Ovary (tissue), 3 donors: ENCODE data around the gene TRIM66.

Experiments
- EP300 ChIP-seq: sonication (generic); formaldehyde crosslinking; IDR thresholded peaks from one replicate; pipeline ENCODE4 v1.6.1; 2017; ENCODE audit warnings: antibody characterized with exemption
- TF ChIP-seq, protein P1 (sequence below), 3 donors: fragments of 450-650 bp in 2 of 3; fragments of 200-600 bp in 1 of 3; IDR thresholded peaks; one replicate each; pipeline versions ENCODE4 v1.5.1 to v1.8.0; 2016 to 2022; ENCODE audit warnings: antibody characterized with exemption in 3 of 3, mild to moderate bottlenecking in 1 of 3
- donor health status: DM: no; HTN: no; CAD: no.

DNA sequence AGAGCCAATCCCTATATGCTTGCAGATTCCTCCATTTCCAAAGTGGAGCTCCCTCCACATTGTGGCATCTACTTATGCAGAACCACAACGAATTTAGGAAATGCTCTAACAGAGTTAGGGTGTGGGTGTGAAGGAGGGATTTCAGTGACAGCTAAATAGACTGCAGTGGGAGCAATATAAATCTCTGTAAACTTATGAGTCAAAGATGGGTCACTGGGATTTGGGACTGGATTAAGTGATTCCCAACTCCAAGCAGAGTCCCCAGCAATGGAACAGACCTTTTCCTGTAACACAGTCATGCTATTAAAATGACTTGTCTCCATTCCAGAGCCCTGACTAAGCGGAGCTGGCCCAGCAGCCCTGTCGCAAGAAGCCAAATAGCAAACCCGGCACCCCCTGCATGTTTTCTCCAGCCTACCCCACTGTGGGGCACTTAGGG, 36.8 kb upstream of the TRIM66 start:
- TF ChIP-seq EP300, result peak; percentile 32
- TF ChIP-seq, protein P1, sequence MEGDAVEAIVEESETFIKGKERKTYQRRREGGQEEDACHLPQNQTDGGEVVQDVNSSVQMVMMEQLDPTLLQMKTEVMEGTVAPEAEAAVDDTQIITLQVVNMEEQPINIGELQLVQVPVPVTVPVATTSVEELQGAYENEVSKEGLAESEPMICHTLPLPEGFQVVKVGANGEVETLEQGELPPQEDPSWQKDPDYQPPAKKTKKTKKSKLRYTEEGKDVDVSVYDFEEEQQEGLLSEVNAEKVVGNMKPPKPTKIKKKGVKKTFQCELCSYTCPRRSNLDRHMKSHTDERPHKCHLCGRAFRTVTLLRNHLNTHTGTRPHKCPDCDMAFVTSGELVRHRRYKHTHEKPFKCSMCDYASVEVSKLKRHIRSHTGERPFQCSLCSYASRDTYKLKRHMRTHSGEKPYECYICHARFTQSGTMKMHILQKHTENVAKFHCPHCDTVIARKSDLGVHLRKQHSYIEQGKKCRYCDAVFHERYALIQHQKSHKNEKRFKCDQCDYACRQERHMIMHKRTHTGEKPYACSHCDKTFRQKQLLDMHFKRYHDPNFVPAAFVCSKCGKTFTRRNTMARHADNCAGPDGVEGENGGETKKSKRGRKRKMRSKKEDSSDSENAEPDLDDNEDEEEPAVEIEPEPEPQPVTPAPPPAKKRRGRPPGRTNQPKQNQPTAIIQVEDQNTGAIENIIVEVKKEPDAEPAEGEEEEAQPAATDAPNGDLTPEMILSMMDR (IDR thresholded peaks at IDR 0.05), result no peak
